DND-41 (cell line): ENCODE results near the gene TRHDE.

Experiments
- EZH2 ChIP-seq: IDR thresholded peaks from 3 replicates; pipeline ENCODE4 v1.6.1; 2012; ENCODE audit warnings: borderline replicate concordance, low read depth, mild to moderate bottlenecking, moderate library complexity, low read length, inconsistent platforms; ENCODE audit not compliant: severe bottlenecking
- TF ChIP-seq, protein P1 (sequence below): IDR thresholded peaks from 2 replicates; pipeline ENCODE4 v1.5.1; 2012; ENCODE audit warnings: borderline replicate concordance, low read length, moderate library complexity, mild to moderate bottlenecking; ENCODE audit not compliant: poor library complexity, severe bottlenecking; ENCODE audit errors: extremely low read depth

DNA sequence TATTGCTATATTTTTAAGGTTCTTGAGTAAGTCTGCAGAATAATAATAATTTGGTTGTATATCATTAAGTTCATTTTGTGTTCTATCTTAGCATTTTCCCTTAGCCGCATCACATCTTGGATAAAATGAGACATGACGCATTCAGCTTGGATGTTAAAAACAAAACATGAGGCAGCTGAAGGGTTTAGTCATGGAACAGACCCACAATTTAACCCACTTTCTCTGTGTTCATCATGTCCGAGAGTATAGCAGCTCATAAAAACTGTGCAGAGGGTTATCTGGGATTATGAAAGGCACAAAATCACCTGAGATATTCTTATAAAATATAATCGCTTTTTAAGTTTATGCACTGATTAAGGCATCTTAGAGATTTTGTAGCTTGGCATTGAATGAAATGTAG lies 219.3 kb downstream of the TRHDE start:
- TF ChIP-seq, protein P1, sequence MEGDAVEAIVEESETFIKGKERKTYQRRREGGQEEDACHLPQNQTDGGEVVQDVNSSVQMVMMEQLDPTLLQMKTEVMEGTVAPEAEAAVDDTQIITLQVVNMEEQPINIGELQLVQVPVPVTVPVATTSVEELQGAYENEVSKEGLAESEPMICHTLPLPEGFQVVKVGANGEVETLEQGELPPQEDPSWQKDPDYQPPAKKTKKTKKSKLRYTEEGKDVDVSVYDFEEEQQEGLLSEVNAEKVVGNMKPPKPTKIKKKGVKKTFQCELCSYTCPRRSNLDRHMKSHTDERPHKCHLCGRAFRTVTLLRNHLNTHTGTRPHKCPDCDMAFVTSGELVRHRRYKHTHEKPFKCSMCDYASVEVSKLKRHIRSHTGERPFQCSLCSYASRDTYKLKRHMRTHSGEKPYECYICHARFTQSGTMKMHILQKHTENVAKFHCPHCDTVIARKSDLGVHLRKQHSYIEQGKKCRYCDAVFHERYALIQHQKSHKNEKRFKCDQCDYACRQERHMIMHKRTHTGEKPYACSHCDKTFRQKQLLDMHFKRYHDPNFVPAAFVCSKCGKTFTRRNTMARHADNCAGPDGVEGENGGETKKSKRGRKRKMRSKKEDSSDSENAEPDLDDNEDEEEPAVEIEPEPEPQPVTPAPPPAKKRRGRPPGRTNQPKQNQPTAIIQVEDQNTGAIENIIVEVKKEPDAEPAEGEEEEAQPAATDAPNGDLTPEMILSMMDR: no peak
- no peak for TF ChIP-seq EZH2
